Stimulated activated naive CD8-positive, alpha-beta T cell treated with anti-CD3 and anti-CD28 coated beads, Interleukin-15, amount 100 ng/mL, for 72 hours (primary cell): Measurements from ENCODE around the gene ANKRD63.
A peak's percentile ranks its signal among the peaks of the same experiment; 100 is the strongest.

Experiments
- ATAC-seq: fragments of 150-1000 bp; cut with Tn5 transposase; 2 replicates; pipeline ENCODE4 v1.10.0; 2021; ENCODE audit warnings: mild to moderate bottlenecking, moderate library complexity
- DNase-seq, 2 donors: peaks; one replicate each; pipeline ENCODE4 v3.0.0; 2021 to 2022
- H3K27ac Mint-ChIP-seq, 2 donors: one replicate each; pipeline ENCODE4 v1.8.0; 2022; ENCODE audit warnings: mild to moderate bottlenecking in 2 of 2, mixed read lengths in 2 of 2, moderate library complexity in 2 of 2
- H3K27me3 Mint-ChIP-seq: one replicate; pipeline ENCODE4 v1.8.0; 2022; ENCODE audit warnings: mixed read lengths
- H3K4me1 Mint-ChIP-seq: one replicate; pipeline ENCODE4 v1.8.0; 2022; ENCODE audit warnings: mild to moderate bottlenecking, mixed read lengths
- H3K4me3 Mint-ChIP-seq, 2 donors: one replicate each; pipeline ENCODE4 v1.8.0; 2022; ENCODE audit warnings: mild to moderate bottlenecking in 2 of 2, mixed read lengths in 2 of 2, moderate library complexity in 1 of 2
- H3K9me3 Mint-ChIP-seq, 2 donors: one replicate each; pipeline ENCODE4 v1.8.0; 2022; ENCODE audit warnings: mixed read lengths in 2 of 2

ANKRD63 gene

GRCh38 chr15:40279437-40280141, 3.3 kb downstream of the ANKRD63 start:
- no peak overlapping the region for H3K27ac Mint-ChIP-seq
- peak; percentile 42 for ATAC-seq
- H3K4me1 Mint-ChIP-seq = peaks cover 20% of the 10 kb centered on the region
- no peaks in the 10 kb centered on the region for H3K9me3 Mint-ChIP-seq
- H3K27me3 Mint-ChIP-seq = peaks cover 77% of the 10 kb centered on the region
- H3K4me3 Mint-ChIP-seq = no peak overlapping the region
- peak; percentile 69 to 73 for DNase-seq

GRCh38 chr15:40278026-40278425, 4.8 kb downstream of the ANKRD63 start:
- H3K4me3 Mint-ChIP-seq = no peak overlapping the region
- ATAC-seq (no peak), DNase-seq (no peak)
- peaks cover 23% of the 10 kb centered on the region for H3K4me1 Mint-ChIP-seq
- H3K27ac Mint-ChIP-seq = no peak overlapping the region
- H3K9me3 Mint-ChIP-seq = no peaks in the 10 kb centered on the region
- peaks cover 64% of the 10 kb centered on the region for H3K27me3 Mint-ChIP-seq

DNA sequence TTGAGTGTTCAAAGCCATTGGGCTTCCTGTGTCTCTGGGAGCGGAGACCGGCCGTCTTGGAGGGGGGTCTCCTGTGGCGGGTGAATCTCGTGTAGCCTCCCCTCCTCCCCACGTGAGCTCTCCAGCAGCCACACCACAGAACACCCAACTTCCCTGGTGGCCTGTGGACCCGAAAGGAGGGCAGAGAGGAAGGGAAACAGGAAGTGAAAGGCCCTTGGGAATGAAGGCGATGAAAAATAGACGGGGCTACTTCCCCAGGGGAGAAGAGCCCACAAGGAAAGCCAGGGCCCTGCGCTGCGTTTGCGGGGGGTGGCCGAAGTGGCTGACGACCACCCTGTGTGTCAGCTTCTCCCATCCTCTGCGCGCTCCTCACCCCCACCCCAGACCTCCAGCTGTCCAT, 5.4 kb downstream of the ANKRD63 start:
- ATAC-seq = no peak
- no peak for DNase-seq
- Mint-ChIP-seq H3K4me3 (no peak overlapping the region), H3K9me3 (no peaks in the 10 kb centered on the region), H3K4me1 (peaks cover 23% of the 10 kb centered on the region), H3K27ac (no peak overlapping the region), H3K27me3 (peaks cover 58% of the 10 kb centered on the region)

- no peak overlapping the region for H3K27ac Mint-ChIP-seq
- no peak overlapping the region for H3K4me3 Mint-ChIP-seq
- H3K4me1 Mint-ChIP-seq = peaks cover 23% of the 10 kb centered on the region
- no peak for DNase-seq
- no peak for ATAC-seq
- H3K9me3 Mint-ChIP-seq = no peaks in the 10 kb centered on the region
- H3K27me3 Mint-ChIP-seq = peaks cover 58% of the 10 kb centered on the region
Measured at GRCh38 chr15:40276927-40277326, 5.9 kb downstream of the ANKRD63 start.

GRCh38 chr15:40275954-40276353, 6.9 kb downstream of the ANKRD63 start:
- Mint-ChIP-seq H3K9me3 (no peaks in the 10 kb centered on the region), H3K4me3 (no peak overlapping the region), H3K4me1 (peaks cover 19% of the 10 kb centered on the region), H3K27me3 (peaks cover 52% of the 10 kb centered on the region), H3K27ac (no peak overlapping the region)
- no peak for DNase-seq
- no peak for ATAC-seq

DNA sequence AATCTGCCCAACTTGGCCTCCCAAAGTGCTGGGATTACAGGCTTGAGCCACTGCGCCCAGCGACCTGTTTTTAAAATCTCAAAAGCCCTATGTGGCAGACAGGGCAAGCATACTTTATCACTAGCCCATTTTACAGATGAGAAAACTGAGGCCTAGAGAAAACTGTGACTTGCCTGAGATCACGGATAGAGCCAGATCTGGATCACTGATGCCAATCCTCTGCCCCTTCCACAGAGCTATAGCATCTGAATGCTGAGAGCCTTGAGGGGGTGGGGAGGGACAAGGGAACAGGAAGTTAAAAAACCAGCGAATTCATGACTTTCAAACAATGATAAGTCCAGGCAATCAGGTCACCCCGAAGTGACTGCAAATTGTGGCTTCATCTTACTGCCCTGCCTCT, 7.3 kb downstream of the ANKRD63 start:
- ATAC-seq (no peak), DNase-seq (no peak)
- Mint-ChIP-seq H3K4me1 (peaks cover 17% of the 10 kb centered on the region), H3K27ac (no peak overlapping the region), H3K9me3 (no peaks in the 10 kb centered on the region), H3K4me3 (no peak overlapping the region), H3K27me3 (peaks cover 48% of the 10 kb centered on the region)

DNA sequence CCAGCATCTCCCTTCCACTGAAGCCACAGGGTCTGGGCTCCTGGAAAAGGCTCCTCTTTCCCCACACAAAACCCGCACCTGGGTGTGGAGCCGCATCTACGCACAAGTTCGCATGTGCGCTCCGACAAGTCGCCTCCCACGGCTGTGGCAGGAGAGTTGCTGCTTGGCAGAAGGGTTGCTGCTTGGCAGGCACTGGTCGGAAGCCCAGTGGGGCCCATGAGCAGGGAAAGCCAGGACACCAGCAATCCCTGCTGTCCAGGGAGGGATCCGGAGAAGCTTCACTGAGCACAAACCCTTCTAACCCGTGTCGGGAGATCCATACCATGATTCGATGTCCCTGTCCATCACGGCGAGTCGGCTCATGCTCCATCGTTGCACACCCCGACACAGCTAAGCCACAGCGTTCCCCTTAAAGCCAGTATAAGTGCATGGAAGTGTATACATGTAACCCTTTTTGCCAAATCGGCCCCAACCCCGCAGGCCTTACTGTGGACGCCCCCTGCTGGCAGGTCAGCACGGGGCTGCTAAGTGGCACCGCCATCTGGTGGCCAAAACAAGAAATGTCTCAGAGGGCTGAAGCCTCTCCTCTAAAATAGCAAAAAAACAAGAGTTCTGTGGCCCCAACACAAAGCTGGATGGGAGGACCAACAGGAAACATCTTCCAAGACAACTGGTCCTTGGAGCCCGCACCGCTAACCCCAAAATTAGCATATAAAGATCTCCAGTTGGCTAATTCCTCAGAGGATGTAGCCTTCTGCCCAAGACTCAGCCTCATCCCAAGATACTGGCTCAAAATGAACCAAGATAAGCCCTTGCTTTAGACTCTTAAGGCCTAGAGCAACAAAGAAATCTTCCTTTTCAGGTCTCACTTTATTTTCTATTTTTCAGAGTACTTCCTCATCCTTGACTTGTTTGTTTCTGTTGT, 8.3 kb downstream of the ANKRD63 start:
- H3K4me1 Mint-ChIP-seq = peaks cover 17% of the 10 kb centered on the region
- ATAC-seq = peak; percentile 66
- H3K9me3 Mint-ChIP-seq = no peaks in the 10 kb centered on the region
- no peak overlapping the region for H3K4me3 Mint-ChIP-seq
- no peak overlapping the region for H3K27ac Mint-ChIP-seq
- H3K27me3 Mint-ChIP-seq = peaks cover 39% of the 10 kb centered on the region
- peak; percentile 88 to 89 for DNase-seq

DNA sequence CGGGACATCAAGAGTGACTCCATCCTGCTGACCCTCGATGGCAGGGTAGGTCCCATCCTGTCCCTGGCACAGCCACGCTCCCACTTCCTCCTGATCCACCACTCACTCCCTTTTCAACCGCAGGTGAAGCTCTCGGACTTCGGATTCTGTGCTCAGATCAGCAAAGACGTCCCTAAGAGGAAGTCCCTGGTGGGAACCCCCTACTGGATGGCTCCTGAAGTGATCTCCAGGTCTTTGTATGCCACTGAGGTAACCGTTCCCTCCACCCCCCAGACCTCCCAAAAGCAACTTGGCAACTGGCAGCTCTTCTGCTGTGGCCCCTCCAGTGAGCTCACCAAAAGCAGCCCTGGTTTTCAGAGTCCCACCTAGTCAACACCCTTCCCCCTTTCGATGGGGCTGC, 9.4 kb downstream of the ANKRD63 start:
- peak overlapping the region in 1 of 2 donors; percentile 54 for H3K27ac Mint-ChIP-seq
- no peak for ATAC-seq
- H3K4me3 Mint-ChIP-seq = no peak overlapping the region
- H3K27me3 Mint-ChIP-seq = peaks cover 27% of the 10 kb centered on the region
- peaks cover 17% of the 10 kb centered on the region for H3K4me1 Mint-ChIP-seq
- H3K9me3 Mint-ChIP-seq = no peaks in the 10 kb centered on the region
- no peak for DNase-seq

- Mint-ChIP-seq H3K27ac (no peak overlapping the region), H3K4me1 (peaks cover 17% of the 10 kb centered on the region), H3K4me3 (no peak overlapping the region), H3K27me3 (peaks cover 19% of the 10 kb centered on the region), H3K9me3 (no peaks in the 10 kb centered on the region)
- DNase-seq (no peak), ATAC-seq (peak; percentile 36)
Measured at GRCh38 chr15:40272485-40273056, 10.3 kb downstream of the ANKRD63 start.

- Mint-ChIP-seq H3K9me3 (no peaks in the 10 kb centered on the region), H3K4me1 (peaks cover 11% of the 10 kb centered on the region), H3K27me3 (peaks cover 12% of the 10 kb centered on the region), H3K27ac (peak overlapping the region in 1 of 2 donors; percentile 34), H3K4me3 (no peak overlapping the region)
- no peak for DNase-seq
- no peak for ATAC-seq
Measured at GRCh38 chr15:40271685-40272484, 11.0 kb downstream of the ANKRD63 start.

GRCh38 chr15:40270246-40270995, 12.4 kb downstream of the ANKRD63 start:
- Mint-ChIP-seq H3K9me3 (no peaks in the 10 kb centered on the region), H3K4me1 (peaks cover 8% of the 10 kb centered on the region), H3K4me3 (no peak overlapping the region), H3K27me3 (no peaks in the 10 kb centered on the region), H3K27ac (no peak overlapping the region)
- no peak for DNase-seq
- ATAC-seq = no peak

DNA sequence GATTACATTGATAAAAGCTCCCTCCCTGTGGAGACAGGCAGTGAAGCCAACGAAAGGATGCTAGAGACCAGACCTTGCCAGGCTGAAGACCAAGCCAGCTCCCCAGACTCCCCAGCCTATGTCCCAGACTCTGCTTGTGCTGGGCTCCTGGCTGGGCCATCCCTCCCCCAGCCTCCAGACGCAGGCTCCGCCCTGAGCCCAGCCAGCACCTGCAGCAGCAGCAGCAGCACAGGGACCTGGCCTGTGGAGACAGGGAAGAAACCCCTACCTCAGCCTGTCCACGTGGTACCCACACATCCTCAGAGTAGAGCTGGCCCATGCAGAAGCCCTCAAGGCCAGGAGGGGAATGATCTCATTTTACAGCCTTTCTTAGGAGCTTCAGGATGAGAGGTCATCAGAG, 13.3 kb downstream of the ANKRD63 start:
- Mint-ChIP-seq H3K9me3 (no peaks in the 10 kb centered on the region), H3K27ac (no peak overlapping the region), H3K4me1 (peaks cover 3% of the 10 kb centered on the region), H3K27me3 (no peaks in the 10 kb centered on the region), H3K4me3 (no peak overlapping the region)
- DNase-seq (no peak), ATAC-seq (no peak)

- ATAC-seq = no peak
- Mint-ChIP-seq H3K4me3 (no peak overlapping the region), H3K27me3 (no peaks in the 10 kb centered on the region), H3K9me3 (no peaks in the 10 kb centered on the region), H3K27ac (peak overlapping the region in 1 of 2 donors; percentile 88), H3K4me1 (no peaks in the 10 kb centered on the region)
- no peak for DNase-seq
Measured at GRCh38 chr15:40267670-40268069, 15.2 kb downstream of the ANKRD63 start.

DNA sequence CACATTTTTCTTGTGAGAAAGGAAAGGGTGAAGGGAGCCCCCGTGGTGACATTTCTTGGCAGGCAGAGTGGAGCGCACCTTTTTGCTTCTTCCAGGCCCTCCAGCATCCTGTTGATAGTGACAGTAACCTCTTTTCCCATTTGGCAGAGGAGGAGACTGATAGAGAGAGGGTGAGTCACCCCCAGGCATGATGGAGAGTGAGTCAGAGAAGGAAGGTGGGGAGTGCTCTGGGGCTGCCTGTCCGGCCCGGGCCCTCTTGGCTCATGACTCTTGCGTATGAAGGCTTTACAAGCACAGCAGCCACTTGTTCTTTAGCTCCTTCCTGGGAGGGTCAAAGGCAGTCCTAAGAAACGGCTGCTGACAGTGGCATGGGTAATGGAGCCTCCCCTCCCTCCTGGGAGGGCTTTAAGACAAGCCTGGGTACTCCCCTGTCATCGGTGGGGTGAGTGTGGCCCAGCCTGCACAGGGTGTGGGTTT, 16.0 kb downstream of the ANKRD63 start:
- ATAC-seq (no peak), DNase-seq (no peak)
- no peaks in the 10 kb centered on the region for H3K4me1 Mint-ChIP-seq
- H3K4me3 Mint-ChIP-seq = no peak overlapping the region
- H3K9me3 Mint-ChIP-seq = no peaks in the 10 kb centered on the region
- H3K27me3 Mint-ChIP-seq = no peaks in the 10 kb centered on the region
- H3K27ac Mint-ChIP-seq = no peak overlapping the region

DNA sequence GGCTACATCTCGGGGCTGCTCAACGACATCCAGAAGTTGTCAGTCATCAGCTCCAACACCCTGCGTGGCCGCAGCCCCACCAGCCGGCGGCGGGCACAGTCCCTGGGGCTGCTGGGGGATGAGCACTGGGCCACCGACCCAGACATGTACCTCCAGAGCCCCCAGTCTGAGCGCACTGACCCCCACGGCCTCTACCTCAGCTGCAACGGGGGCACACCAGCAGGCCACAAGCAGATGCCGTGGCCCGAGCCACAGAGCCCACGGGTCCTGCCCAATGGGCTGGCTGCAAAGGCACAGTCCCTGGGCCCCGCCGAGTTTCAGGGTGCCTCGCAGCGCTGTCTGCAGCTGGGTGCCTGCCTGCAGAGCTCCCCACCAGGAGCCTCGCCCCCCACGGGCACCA, 17.0 kb downstream of the ANKRD63 start:
- ATAC-seq = peak; percentile 5
- DNase-seq = no peak
- H3K4me1 Mint-ChIP-seq = no peaks in the 10 kb centered on the region
- no peaks in the 10 kb centered on the region for H3K27me3 Mint-ChIP-seq
- no peaks in the 10 kb centered on the region for H3K9me3 Mint-ChIP-seq
- H3K27ac Mint-ChIP-seq = no peak overlapping the region
- no peak overlapping the region for H3K4me3 Mint-ChIP-seq
